ENCODE measurements around the gene GIMAP1.

GIMAP1 gene

DNA sequence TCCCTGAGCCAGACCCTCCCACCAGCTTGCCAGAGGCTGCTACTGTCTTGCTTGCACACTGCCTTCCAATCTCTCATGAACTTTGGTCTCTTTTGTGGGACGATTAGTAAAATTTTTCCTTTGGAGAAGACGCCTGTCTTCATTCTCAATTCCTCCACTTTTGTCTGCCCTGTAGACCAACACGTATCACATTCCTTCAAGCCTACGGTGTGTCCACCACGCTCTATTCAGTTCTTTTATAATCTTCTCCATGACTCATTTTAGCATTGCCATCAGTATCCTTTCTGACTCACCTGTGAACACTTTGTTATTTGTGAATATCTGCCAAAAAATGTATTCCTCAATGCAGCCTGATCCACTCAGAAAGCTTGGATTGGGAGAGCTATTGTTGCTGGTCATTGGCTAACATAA lies 22.2 kb downstream of the GIMAP1 start:
- Histone ChIP-seq H3K36me3 (ENCODE audit: control insufficient read depth, low read depth, low read length) (no peaks in the 10 kb centered on the region), H3K4me3 (ENCODE audit: low read length) (no peak overlapping the region)

GRCh38 chr7:150739033-150739432 lies 22.6 kb downstream of the GIMAP1 start:
- Histone ChIP-seq H3K4me1 (ENCODE audit: control insufficient read depth, low read depth, low read length) (peaks cover 5% of the 10 kb centered on the region), H3K4me3 (ENCODE audit: low read length) (no peak overlapping the region), H3K9me3 (ENCODE audit: control insufficient read depth, low read depth, low read length) (no peaks in the 10 kb centered on the region), H3K9ac (ENCODE audit: low read length) (no peak overlapping the region), H3K27me3 (ENCODE audit: control insufficient read depth, insufficient read depth, low read length) (peaks cover 100% of the 10 kb centered on the region), H3K36me3 (ENCODE audit: control insufficient read depth, low read depth, low read length) (no peaks in the 10 kb centered on the region), H3K27ac (ENCODE audit: low read length) (no peak overlapping the region)

More for the DNA sequence above, 22.2 kb downstream of the GIMAP1 start:
- Histone ChIP-seq H3K9me3 (ENCODE audit: control insufficient read depth, low read depth, low read length) (no peaks in the 10 kb centered on the region), H3K27me3 (ENCODE audit: control insufficient read depth, insufficient read depth, low read length) (peaks cover 100% of the 10 kb centered on the region), H3K9ac (ENCODE audit: low read length) (no peak overlapping the region), H3K4me1 (ENCODE audit: control insufficient read depth, low read depth, low read length) (peaks cover 5% of the 10 kb centered on the region), H3K27ac (ENCODE audit: low read length) (no peak overlapping the region)

DNA sequence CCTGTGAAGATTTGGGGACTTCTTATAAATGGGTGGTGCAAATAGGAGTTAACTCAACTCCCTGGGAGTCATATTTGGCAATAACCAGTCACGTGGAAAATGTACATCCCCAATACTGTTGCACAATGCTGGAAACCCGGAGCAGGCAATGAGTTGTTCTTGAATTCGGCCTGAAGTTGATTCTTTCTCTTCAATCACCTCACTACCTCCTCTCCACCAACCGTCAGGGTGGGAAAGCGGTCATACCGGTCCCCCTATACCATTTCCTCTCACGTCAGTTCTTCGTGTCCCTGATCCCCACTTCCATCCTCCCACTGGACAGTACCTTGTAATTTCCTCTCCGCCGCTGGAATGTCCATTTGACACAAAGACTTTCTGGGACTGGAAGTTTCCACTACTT lies 23.6 kb downstream of the GIMAP1 start:
- Histone ChIP-seq H3K4me1 (ENCODE audit: control insufficient read depth, low read depth, low read length) (peaks cover 5% of the 10 kb centered on the region), H3K4me3 (ENCODE audit: low read length) (no peak overlapping the region), H3K36me3 (ENCODE audit: control insufficient read depth, low read depth, low read length) (no peaks in the 10 kb centered on the region), H3K9me3 (ENCODE audit: control insufficient read depth, low read depth, low read length) (no peaks in the 10 kb centered on the region), H3K27me3 (ENCODE audit: control insufficient read depth, insufficient read depth, low read length) (peaks cover 100% of the 10 kb centered on the region), H3K27ac (ENCODE audit: low read length) (no peak overlapping the region), H3K9ac (ENCODE audit: low read length) (no peak overlapping the region)

DNA sequence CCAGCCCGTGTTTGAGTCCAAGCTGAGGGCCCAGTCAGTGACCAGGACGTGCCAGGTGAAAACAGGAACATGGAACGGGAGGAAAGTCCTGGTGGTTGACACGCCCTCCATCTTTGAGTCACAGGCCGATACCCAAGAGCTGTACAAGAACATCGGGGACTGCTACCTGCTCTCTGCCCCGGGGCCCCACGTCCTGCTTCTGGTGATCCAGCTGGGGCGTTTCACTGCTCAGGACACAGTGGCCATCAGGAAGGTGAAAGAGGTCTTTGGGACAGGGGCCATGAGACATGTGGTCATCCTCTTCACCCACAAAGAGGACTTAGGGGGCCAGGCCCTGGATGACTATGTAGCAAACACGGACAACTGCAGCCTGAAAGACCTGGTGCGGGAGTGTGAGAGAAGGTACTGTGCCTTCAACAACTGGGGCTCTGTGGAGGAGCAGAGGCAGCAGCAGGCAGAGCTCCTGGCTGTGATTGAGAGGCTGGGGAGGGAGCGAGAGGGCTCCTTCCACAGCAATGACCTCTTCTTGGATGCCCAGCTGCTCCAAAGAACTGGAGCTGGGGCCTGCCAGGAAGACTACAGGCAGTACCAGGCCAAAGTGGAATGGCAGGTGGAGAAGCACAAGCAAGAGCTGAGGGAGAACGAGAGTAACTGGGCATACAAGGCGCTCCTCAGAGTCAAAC lies 26.0 kb downstream of the GIMAP1 start:
- H3K27me3 ChIP-seq (ENCODE audit: control insufficient read depth, insufficient read depth, low read length), result peaks cover 97% of the 10 kb centered on the region
- H3K27ac ChIP-seq (ENCODE audit: low read length), result no peak overlapping the region
- no peaks in the 10 kb centered on the region for H3K9me3 ChIP-seq (ENCODE audit: control insufficient read depth, low read depth, low read length)
- H3K36me3 ChIP-seq (ENCODE audit: control insufficient read depth, low read depth, low read length), result no peaks in the 10 kb centered on the region
- H3K4me1 ChIP-seq (ENCODE audit: control insufficient read depth, low read depth, low read length), result no peaks in the 10 kb centered on the region
- H3K9ac ChIP-seq (ENCODE audit: low read length), result no peak overlapping the region
- no peak overlapping the region for H3K4me3 ChIP-seq (ENCODE audit: low read length)

GRCh38 chr7:150744041-150744656 lies 27.7 kb downstream of the GIMAP1 start:
- no peak overlapping the region for H3K27ac ChIP-seq (ENCODE audit: low read length)
- no peaks in the 10 kb centered on the region for H3K4me1 ChIP-seq (ENCODE audit: control insufficient read depth, low read depth, low read length)
- no peak overlapping the region for H3K4me3 ChIP-seq (ENCODE audit: low read length)
- no peak overlapping the region for H3K9ac ChIP-seq (ENCODE audit: low read length)
- H3K9me3 ChIP-seq (ENCODE audit: control insufficient read depth, low read depth, low read length), result no peaks in the 10 kb centered on the region
- H3K36me3 ChIP-seq (ENCODE audit: control insufficient read depth, low read depth, low read length), result no peaks in the 10 kb centered on the region
- H3K27me3 ChIP-seq (ENCODE audit: control insufficient read depth, insufficient read depth, low read length), result peaks cover 97% of the 10 kb centered on the region

DNA sequence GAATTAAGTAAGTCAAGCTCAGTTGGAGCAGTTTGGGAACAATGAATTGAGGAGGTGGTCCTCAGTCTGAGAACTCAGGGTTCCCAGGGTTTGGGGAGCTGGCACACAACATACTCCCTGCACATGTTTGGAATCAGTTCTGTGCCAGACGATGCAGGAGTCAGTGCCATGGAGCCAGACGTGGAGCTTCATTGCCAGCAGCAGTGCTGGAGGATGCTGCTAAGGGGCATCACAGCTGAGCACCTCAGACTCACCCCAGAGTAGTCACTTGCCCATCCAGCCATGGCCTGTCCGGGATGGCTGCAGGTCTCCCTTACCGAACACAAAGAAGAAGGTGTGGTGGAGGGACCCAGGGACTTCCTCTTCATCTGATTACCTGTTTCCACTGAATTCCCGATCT lies 28.7 kb downstream of the GIMAP1 start:
- Histone ChIP-seq H3K9me3 (ENCODE audit: control insufficient read depth, low read depth, low read length) (no peaks in the 10 kb centered on the region), H3K27me3 (ENCODE audit: control insufficient read depth, insufficient read depth, low read length) (peaks cover 97% of the 10 kb centered on the region), H3K27ac (ENCODE audit: low read length) (no peak overlapping the region), H3K4me1 (ENCODE audit: control insufficient read depth, low read depth, low read length) (no peaks in the 10 kb centered on the region), H3K36me3 (ENCODE audit: control insufficient read depth, low read depth, low read length) (no peaks in the 10 kb centered on the region), H3K4me3 (ENCODE audit: low read length) (no peak overlapping the region), H3K9ac (ENCODE audit: low read length) (no peak overlapping the region)

- Histone ChIP-seq H3K4me1 (ENCODE audit: control insufficient read depth, low read depth, low read length) (no peaks in the 10 kb centered on the region), H3K36me3 (ENCODE audit: control insufficient read depth, low read depth, low read length) (no peaks in the 10 kb centered on the region), H3K27me3 (ENCODE audit: control insufficient read depth, insufficient read depth, low read length) (peaks cover 92% of the 10 kb centered on the region), H3K9ac (ENCODE audit: low read length) (no peak overlapping the region), H3K4me3 (ENCODE audit: low read length) (no peak overlapping the region), H3K9me3 (ENCODE audit: control insufficient read depth, low read depth, low read length) (no peaks in the 10 kb centered on the region), H3K27ac (ENCODE audit: low read length) (no peak overlapping the region)
Measured at GRCh38 chr7:150745876-150746275, 29.5 kb downstream of the GIMAP1 start.

- no peaks in the 10 kb centered on the region for H3K36me3 ChIP-seq (ENCODE audit: control insufficient read depth, low read depth, low read length)
- H3K9ac ChIP-seq (ENCODE audit: low read length), result no peak overlapping the region
- H3K4me1 ChIP-seq (ENCODE audit: control insufficient read depth, low read depth, low read length), result no peaks in the 10 kb centered on the region
- H3K4me3 ChIP-seq (ENCODE audit: low read length), result no peak overlapping the region
- no peaks in the 10 kb centered on the region for H3K9me3 ChIP-seq (ENCODE audit: control insufficient read depth, low read depth, low read length)
- no peak overlapping the region for H3K27ac ChIP-seq (ENCODE audit: low read length)
- H3K27me3 ChIP-seq (ENCODE audit: control insufficient read depth, insufficient read depth, low read length), result peaks cover 89% of the 10 kb centered on the region
Measured at GRCh38 chr7:150746921-150747320, 30.5 kb downstream of the GIMAP1 start.

DNA sequence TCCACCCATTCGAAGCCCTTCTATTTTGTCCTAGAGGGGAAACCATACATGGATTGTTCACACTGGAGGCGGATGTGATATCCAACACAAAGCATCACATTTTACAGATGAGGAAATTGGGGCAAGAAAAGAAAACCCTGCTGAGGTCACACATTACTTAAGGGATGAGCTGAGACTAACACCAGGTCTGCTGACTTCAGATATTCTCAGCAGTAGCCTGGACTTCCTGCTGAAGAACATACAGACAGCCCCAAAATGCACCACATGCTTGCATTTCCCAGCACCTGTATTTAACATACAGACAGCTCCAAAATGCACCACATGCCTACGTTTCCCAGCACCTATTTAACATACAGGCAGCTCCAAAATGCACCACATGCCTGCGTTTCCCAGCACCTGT lies 32.0 kb downstream of the GIMAP1 start:
- no peaks in the 10 kb centered on the region for H3K36me3 ChIP-seq (ENCODE audit: control insufficient read depth, low read depth, low read length)
- no peak overlapping the region for H3K4me3 ChIP-seq (ENCODE audit: low read length)
- no peaks in the 10 kb centered on the region for H3K4me1 ChIP-seq (ENCODE audit: control insufficient read depth, low read depth, low read length)
- peaks cover 86% of the 10 kb centered on the region for H3K27me3 ChIP-seq (ENCODE audit: control insufficient read depth, insufficient read depth, low read length)
- H3K9me3 ChIP-seq (ENCODE audit: control insufficient read depth, low read depth, low read length), result no peaks in the 10 kb centered on the region
- H3K9ac ChIP-seq (ENCODE audit: low read length), result no peak overlapping the region
- no peak overlapping the region for H3K27ac ChIP-seq (ENCODE audit: low read length)

DNA sequence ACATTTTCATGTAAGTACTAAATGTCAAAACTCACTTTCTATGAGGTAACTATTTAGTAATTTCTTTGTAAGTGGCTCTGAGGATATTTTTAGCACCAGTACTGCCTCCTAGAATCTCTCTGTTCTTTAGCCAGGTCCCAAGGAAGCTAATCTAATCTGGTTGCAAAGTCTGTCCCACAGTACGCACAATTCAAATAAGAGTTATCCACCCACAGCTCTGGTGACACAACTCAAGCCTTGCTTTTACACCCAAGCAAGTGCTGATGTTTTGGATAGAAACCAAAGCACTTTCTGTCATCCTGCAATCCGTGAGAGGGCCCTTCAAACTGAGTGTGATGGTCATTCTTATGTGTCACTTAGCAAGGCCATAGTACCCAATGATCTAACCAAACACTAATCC lies 35.3 kb downstream of the GIMAP1 start:
- Histone ChIP-seq H3K9me3 (ENCODE audit: control insufficient read depth, low read depth, low read length) (no peaks in the 10 kb centered on the region), H3K36me3 (ENCODE audit: control insufficient read depth, low read depth, low read length) (no peaks in the 10 kb centered on the region), H3K4me3 (ENCODE audit: low read length) (no peak overlapping the region), H3K27me3 (ENCODE audit: control insufficient read depth, insufficient read depth, low read length) (peaks cover 56% of the 10 kb centered on the region), H3K9ac (ENCODE audit: low read length) (no peak overlapping the region), H3K27ac (ENCODE audit: low read length) (no peak overlapping the region), H3K4me1 (ENCODE audit: control insufficient read depth, low read depth, low read length) (no peaks in the 10 kb centered on the region)

DNA sequence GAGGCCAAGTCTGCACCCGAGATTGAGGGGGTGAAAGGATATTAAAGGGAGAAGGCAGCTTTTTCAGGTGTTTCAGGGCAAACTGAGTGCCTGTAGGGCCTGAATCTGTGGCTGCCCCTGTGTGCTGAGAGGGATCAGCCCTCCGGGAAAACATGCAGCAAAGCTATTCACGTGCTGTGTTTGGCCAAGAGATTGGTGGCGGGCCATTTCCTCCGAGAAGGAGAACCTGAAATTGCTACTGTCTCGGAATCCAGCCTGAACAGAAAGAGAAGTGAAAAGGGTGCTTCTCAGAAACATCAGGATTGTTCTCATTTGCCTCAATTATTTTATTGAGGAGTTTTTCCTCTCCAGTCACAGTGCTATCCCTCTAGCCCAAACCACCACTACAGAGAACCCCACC lies 36.8 kb downstream of the GIMAP1 start:
- Histone ChIP-seq H3K4me1 (ENCODE audit: control insufficient read depth, low read depth, low read length) (no peaks in the 10 kb centered on the region), H3K9ac (ENCODE audit: low read length) (no peak overlapping the region), H3K9me3 (ENCODE audit: control insufficient read depth, low read depth, low read length) (no peaks in the 10 kb centered on the region), H3K36me3 (ENCODE audit: control insufficient read depth, low read depth, low read length) (no peaks in the 10 kb centered on the region), H3K27ac (ENCODE audit: low read length) (no peak overlapping the region), H3K4me3 (ENCODE audit: low read length) (no peak overlapping the region), H3K27me3 (ENCODE audit: control insufficient read depth, insufficient read depth, low read length) (peaks cover 41% of the 10 kb centered on the region)

All from iPS-18a (cell line).